Kidney epithelial cell (primary cell): Measurements from ENCODE around the gene CYP51A1. TPM values are rescaled to one million over a fixed set of nuclear protein-coding genes. Genes with fewer than 3 reads are reported as not detected.
"Not testable (repeated sequence)": the region's sequence is repeated elsewhere in the genome, so short reads cannot be mapped to it uniquely, and the experiment has no call there.

Experiments used
- DNase-seq: peaks from one replicate; pipeline ENCODE4 v3.0.0-alpha.2; 2010; ENCODE audit warnings: low read depth
- H3K27me3 ChIP-seq: 2 replicates; pipeline ENCODE4 v1.6.0; 2011; ENCODE audit warnings: low read length; ENCODE audit not compliant: control insufficient read depth, insufficient read depth
- H3K36me3 ChIP-seq: 2 replicates; pipeline ENCODE4 v1.5.1; 2011; ENCODE audit warnings: low read length; ENCODE audit not compliant: control insufficient read depth, insufficient read depth
- H3K4me3 ChIP-seq: 2 replicates; pipeline ENCODE4 v1.5.1; 2011; ENCODE audit warnings: low read depth, mild to moderate bottlenecking, control low read depth, low read length
- CTCF ChIP-seq: IDR thresholded peaks from 2 replicates; pipeline ENCODE4 v1.5.1; 2011; ENCODE audit warnings: mild to moderate bottlenecking, moderate library complexity, low read length, control low read depth, inconsistent platforms; ENCODE audit not compliant: insufficient read depth, poor library complexity, severe bottlenecking
- total RNA-seq: library from RNA; depleted of rRNA; stranded (reverse); fragments of >200 nt; gene quantifications from 2 replicates; pipeline ENCODE4 v1.2.3, GENCODE V29; 2015

The CYP51A1 gene
- total RNA-seq, 1 donor from 2014 or later, result 126 TPM

DNA sequence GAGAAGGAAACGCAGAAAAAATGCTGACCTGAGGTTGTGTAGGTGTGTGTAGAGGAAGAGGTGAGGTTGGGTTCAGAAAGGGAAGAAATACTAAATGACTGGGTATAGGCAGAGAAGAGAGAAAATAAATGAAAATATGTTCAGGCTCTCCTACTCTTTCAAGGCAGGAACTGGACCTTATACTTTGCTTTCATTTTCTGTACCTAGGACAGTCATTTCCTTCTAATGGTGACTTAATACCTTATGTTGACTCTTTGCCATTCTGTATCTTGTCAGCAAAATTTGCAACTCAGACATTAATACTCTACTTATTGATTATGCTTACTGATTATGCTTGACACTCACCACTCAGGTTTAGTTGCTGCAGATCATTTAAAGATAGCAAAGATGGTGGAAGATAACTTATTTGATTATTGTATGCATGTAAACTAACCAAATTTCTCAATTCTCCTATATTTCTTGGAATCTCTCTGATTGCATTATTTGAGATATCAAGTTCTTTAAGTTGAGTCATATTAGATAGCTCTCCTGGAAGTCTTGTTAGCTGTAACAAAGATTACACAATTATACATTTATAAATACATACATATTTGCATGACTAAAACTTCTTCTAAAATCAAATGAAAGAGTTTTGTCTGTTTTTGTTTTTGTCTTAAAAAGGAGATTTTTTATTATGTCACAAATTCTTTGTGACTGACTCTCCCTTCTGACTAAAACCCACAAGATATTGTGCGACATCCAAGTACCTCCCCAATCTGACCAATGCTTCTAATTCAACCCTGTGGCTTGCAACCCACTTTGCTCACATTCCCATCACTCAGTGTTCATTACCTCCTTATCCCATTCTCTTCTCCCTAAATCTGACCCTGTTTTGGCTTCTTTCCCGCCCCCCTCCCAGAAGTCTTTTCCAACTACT is 24.6 kb upstream of the CYP51A1 start:
- H3K4me3 ChIP-seq, result no peak overlapping the region
- DNase-seq, result no peak
- TF ChIP-seq CTCF, result no peak
- no peaks in the 10 kb centered on the region for H3K36me3 ChIP-seq
- no peaks in the 10 kb centered on the region for H3K27me3 ChIP-seq

GRCh38 chr7:92156990-92157389 is 22.7 kb upstream of the CYP51A1 start:
- Histone ChIP-seq H3K27me3 (no peaks in the 10 kb centered on the region), H3K4me3 (no peak overlapping the region), H3K36me3 (no peaks in the 10 kb centered on the region)
- DNase-seq, result no peak
- no peak for TF ChIP-seq CTCF

DNA sequence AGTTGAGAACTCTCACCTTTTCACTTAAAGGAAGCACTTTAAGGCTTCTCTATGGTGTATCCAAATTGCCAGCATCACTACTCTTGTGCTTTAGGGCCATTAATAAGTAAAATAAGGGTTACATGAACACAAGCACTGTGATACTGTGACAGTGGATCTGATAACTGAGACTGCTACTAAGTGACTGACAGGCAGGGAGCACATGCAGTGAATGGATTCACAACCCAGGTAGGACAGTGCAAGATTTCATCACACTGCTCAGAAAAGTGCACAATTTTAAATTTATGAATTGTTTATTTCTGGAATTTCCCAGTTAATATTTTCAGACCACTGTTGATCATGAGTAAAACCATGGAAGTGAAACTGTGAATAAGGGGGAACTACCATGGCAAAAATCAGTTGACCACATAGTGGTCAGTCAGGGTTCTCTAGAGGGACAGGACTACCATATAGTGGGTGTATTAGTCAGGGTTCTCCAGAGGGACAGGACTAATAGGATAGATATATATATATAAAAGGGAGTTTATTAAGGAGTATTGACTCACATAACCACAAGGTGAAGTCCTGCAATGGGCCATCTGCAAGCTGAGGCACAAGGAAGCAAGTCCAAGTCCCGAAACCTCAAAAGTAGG is 20.9 kb upstream of the CYP51A1 start:
- no peak overlapping the region for H3K4me3 ChIP-seq
- no peaks in the 10 kb centered on the region for H3K27me3 ChIP-seq
- no peak for TF ChIP-seq CTCF
- DNase-seq, result no peak
- H3K36me3 ChIP-seq, result no peaks in the 10 kb centered on the region

- H3K36me3 ChIP-seq, result no peaks in the 10 kb centered on the region
- DNase-seq, result no peak
- no peak overlapping the region for H3K4me3 ChIP-seq
- TF ChIP-seq CTCF, result no peak
- no peaks in the 10 kb centered on the region for H3K27me3 ChIP-seq
Measured at GRCh38 chr7:92150450-92151017, 16.3 kb upstream of the CYP51A1 start.

- Histone ChIP-seq H3K27me3 (no peaks in the 10 kb centered on the region), H3K4me3 (no peak overlapping the region), H3K36me3 (no peaks in the 10 kb centered on the region)
- no peak for TF ChIP-seq CTCF
- no peak for DNase-seq
Measured at GRCh38 chr7:92149736-92150239, 15.5 kb upstream of the CYP51A1 start.

GRCh38 chr7:92143192-92143880 is 9.1 kb upstream of the CYP51A1 start:
- not testable (repeated sequence) for DNase-seq, H3K27me3 ChIP-seq, H3K4me3 ChIP-seq, H3K36me3 ChIP-seq

DNA sequence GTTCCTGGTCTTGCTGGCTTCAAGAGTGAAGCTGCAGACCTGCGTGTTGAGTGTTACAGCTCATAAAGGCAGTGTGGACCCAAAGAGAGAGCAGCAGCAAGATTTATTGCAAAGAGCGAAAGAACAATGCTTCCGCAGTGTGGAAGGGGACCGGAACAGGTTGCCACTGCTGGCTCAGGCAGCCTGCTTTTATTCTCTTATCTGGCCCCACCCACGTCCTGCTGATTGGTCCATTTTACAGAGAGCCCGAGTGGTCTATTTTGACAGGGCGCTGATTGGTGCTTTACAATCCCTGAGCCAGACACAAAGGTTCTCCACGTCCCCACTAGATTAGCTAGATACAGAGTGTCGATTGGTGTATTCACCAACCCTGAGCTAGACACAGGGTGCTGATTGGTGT is 8.5 kb upstream of the CYP51A1 start:
- H3K36me3 ChIP-seq, H3K27me3 ChIP-seq, DNase-seq, H3K4me3 ChIP-seq: not testable (repeated sequence)
